HEK293T (cell line): ENCODE measurements around the gene TRAPPC10.

ENCODE experiments used
- ELF4 ChIP-seq: fragments of 450-650 bp; IDR thresholded peaks from 2 replicates; pipeline ENCODE4 v1.6.1; 2017; ENCODE audit warnings: antibody characterized with exemption
- FOXA1 ChIP-seq: fragments of 450-650 bp; IDR thresholded peaks from 2 replicates; pipeline ENCODE4 v1.6.1; 2016; ENCODE audit warnings: mild to moderate bottlenecking
- L3MBTL2 ChIP-seq: fragments of 450-650 bp; conservative IDR thresholded peaks from 2 replicates; pipeline ENCODE4 v1.6.1; 2016; ENCODE audit warnings: mild to moderate bottlenecking

- TF ChIP-seq ELF4 = no peak
- TF ChIP-seq FOXA1 = no peak
- no peak for TF ChIP-seq L3MBTL2
These were observed 38.5 kb upstream of the TRAPPC10 start for GRCh38 chr21:43973634-43973955.
